H9 (cell line): ENCODE results near the gene CEMIP2. TPM values are rescaled to one million over a fixed set of nuclear protein-coding genes. Genes with fewer than 3 reads are reported as not detected.

Source experiments
- DNase-seq: peaks from one replicate; pipeline ENCODE4 v3.0.0-alpha.2; 2017
- H2AFZ ChIP-seq: one replicate; pipeline ENCODE4 v1.6.1; 2013; ENCODE audit warnings: mild to moderate bottlenecking, low read length, control low read depth, moderate library complexity
- H2AK5ac ChIP-seq: 2 replicates; pipeline ENCODE4 v1.6.1; 2013; ENCODE audit warnings: low read length, control low read depth, mixed read lengths; ENCODE audit not compliant: insufficient read length
- H2BK120ac ChIP-seq: one replicate; pipeline ENCODE4 v1.6.1; 2013; ENCODE audit warnings: low read depth, mild to moderate bottlenecking, low read length, control low read depth, inconsistent platforms; ENCODE audit not compliant: poor library complexity, severe bottlenecking
- H2BK12ac ChIP-seq: 2 replicates; pipeline ENCODE4 v1.6.1; 2013; ENCODE audit warnings: low read length, control low read depth, mixed read lengths, low read depth; ENCODE audit not compliant: insufficient read length
- H2BK15ac ChIP-seq: 2 replicates; pipeline ENCODE4 v1.6.1; 2013; ENCODE audit warnings: low read depth, low read length, control low read depth
- H2BK20ac ChIP-seq: one replicate; pipeline ENCODE4 v1.6.1; 2013; ENCODE audit warnings: low read depth, mild to moderate bottlenecking, low read length, control low read depth, inconsistent platforms; ENCODE audit not compliant: poor library complexity, severe bottlenecking
- H2BK5ac ChIP-seq: 2 replicates; pipeline ENCODE4 v1.6.1; 2013; ENCODE audit warnings: low read length, control low read depth, mixed read lengths; ENCODE audit not compliant: insufficient read length
- H3K14ac ChIP-seq: 2 replicates; pipeline ENCODE4 v1.6.1; 2013; ENCODE audit warnings: low read length, control low read depth; ENCODE audit not compliant: insufficient read depth
- H3K18ac ChIP-seq: 2 replicates; pipeline ENCODE4 v1.6.1; 2013; ENCODE audit warnings: low read depth, mild to moderate bottlenecking, mixed read lengths, low read length, control low read depth; ENCODE audit not compliant: insufficient read length
- H3K23ac ChIP-seq: 2 replicates; pipeline ENCODE4 v1.6.1; 2013; ENCODE audit warnings: low read length, control low read depth, mixed read lengths, low read depth; ENCODE audit not compliant: insufficient read length
- H3K23me2 ChIP-seq: 2 replicates; pipeline ENCODE4 v1.6.1; 2013; ENCODE audit warnings: low read depth, mild to moderate bottlenecking, mixed read lengths, low read length, control low read depth; ENCODE audit not compliant: insufficient read length, poor library complexity, severe bottlenecking
- H3K27ac ChIP-seq: 2 replicates; pipeline ENCODE4 v1.5.1; 2013; ENCODE audit warnings: low read length, control low read depth, mixed read lengths, low read depth; ENCODE audit not compliant: insufficient read length
- H3K27me3 ChIP-seq: 2 replicates; pipeline ENCODE4 v1.6.1; 2013; ENCODE audit warnings: low read length, control low read depth, inconsistent platforms; ENCODE audit not compliant: insufficient read depth
- H3K4ac ChIP-seq: 2 replicates; pipeline ENCODE4 v1.6.1; 2013; ENCODE audit warnings: low read depth, mild to moderate bottlenecking, control low read depth, inconsistent platforms, low read length, moderate library complexity
- H3K4me1 ChIP-seq: 2 replicates; pipeline ENCODE4 v1.6.1; 2013; ENCODE audit warnings: low read length, control low read depth, inconsistent platforms; ENCODE audit not compliant: insufficient read depth
- H3K4me2 ChIP-seq: 2 replicates; pipeline ENCODE4 v1.6.1; 2013; ENCODE audit warnings: low read length, control low read depth, mixed read lengths; ENCODE audit not compliant: insufficient read length, insufficient read depth
- H3K56ac ChIP-seq: 2 replicates; pipeline ENCODE4 v1.6.1; 2013; ENCODE audit warnings: low read depth, mild to moderate bottlenecking, mixed read lengths, low read length, control low read depth; ENCODE audit not compliant: insufficient read length
- H3K79me1 ChIP-seq: 2 replicates; pipeline ENCODE4 v1.6.1; 2013; ENCODE audit warnings: low read depth, mild to moderate bottlenecking, moderate library complexity, low read length, control low read depth, inconsistent platforms; ENCODE audit not compliant: insufficient read depth, poor library complexity, severe bottlenecking
- H3K79me2 ChIP-seq: 2 replicates; pipeline ENCODE4 v1.6.1; 2013; ENCODE audit warnings: low read length, control low read depth, inconsistent platforms; ENCODE audit not compliant: insufficient read depth
- H3K9ac ChIP-seq: 2 replicates; pipeline ENCODE4 v1.6.1; 2013; ENCODE audit warnings: low read length, control low read depth, mixed read lengths; ENCODE audit not compliant: insufficient read length; ENCODE audit errors: extremely low read depth
- H3K9me3 ChIP-seq: one replicate; pipeline ENCODE4 v1.6.1; 2013; ENCODE audit warnings: low read depth, low read length, inconsistent platforms; ENCODE audit not compliant: control insufficient read depth
- H3T11ph ChIP-seq: one replicate; pipeline ENCODE4 v1.6.1; 2013; ENCODE audit warnings: mild to moderate bottlenecking, low read length, control low read depth, inconsistent platforms
- H4K20me1 ChIP-seq: one replicate; pipeline ENCODE4 v1.6.1; 2013; ENCODE audit not compliant: control insufficient read depth, insufficient read length, insufficient read depth
- H4K5ac ChIP-seq: 2 replicates; pipeline ENCODE4 v1.6.1; 2013; ENCODE audit warnings: low read depth, mild to moderate bottlenecking, mixed read lengths, low read length, control low read depth; ENCODE audit not compliant: insufficient read length
- H4K8ac ChIP-seq: replicated peaks from 2 replicates; pipeline ENCODE4 v1.6.1; 2013; ENCODE audit warnings: low read length, control low read depth, mixed read lengths, low read depth; ENCODE audit not compliant: insufficient read length
- H4K91ac ChIP-seq: 2 replicates; pipeline ENCODE4 v1.6.1; 2013; ENCODE audit warnings: low read depth, mild to moderate bottlenecking, moderate library complexity, mixed read lengths, low read length, control low read depth; ENCODE audit not compliant: insufficient read length
- H3K27ac Mint-ChIP-seq, 3 experiments: 2 replicates in 2 of 3; 3 replicates in 1 of 3; pipeline ENCODE4 v1.8.0; 2020 to 2021; ENCODE audit warnings: mixed read lengths in 3 of 3, mild to moderate bottlenecking in 1 of 3, moderate library complexity in 1 of 3
- H3K27me3 Mint-ChIP-seq: 2 replicates; pipeline ENCODE4 v1.8.0; 2021; ENCODE audit warnings: low read depth, mild to moderate bottlenecking, moderate library complexity, mixed read lengths
- H3K36me3 Mint-ChIP-seq, 3 experiments: 2 replicates in 2 of 3; 3 replicates in 1 of 3; pipeline ENCODE4 v1.8.0; 2020 to 2021; ENCODE audit warnings: low read depth in 3 of 3, mixed read lengths in 3 of 3; ENCODE audit not compliant: insufficient read depth in 1 of 3
- H3K4me1 Mint-ChIP-seq, 2 experiments: 2 replicates each; pipeline ENCODE4 v1.8.0; 2020; ENCODE audit warnings: mixed read lengths in 2 of 2
- H3K4me3 Mint-ChIP-seq, 2 experiments: 2 replicates in 1 of 2; 3 replicates in 1 of 2; pipeline ENCODE4 v1.8.0; 2020 to 2021; ENCODE audit warnings: mild to moderate bottlenecking in 2 of 2, mixed read lengths in 2 of 2, moderate library complexity in 1 of 2
- H3K9me3 Mint-ChIP-seq, 2 experiments: 2 replicates in 1 of 2; 3 replicates in 1 of 2; pipeline ENCODE4 v1.8.0; 2020; ENCODE audit warnings: mild to moderate bottlenecking in 2 of 2, mixed read lengths in 2 of 2, moderate library complexity in 1 of 2
- WGBS: extraction: QIAGEN DNeasy Blood & Tissue Kit; methylation state at CpG from one replicate; pipeline ENCODE4 v1.1.7; 2013; ENCODE audit warnings: missing lambda C conversion rate, low lambda C conversion rate, mixed read lengths; ENCODE audit not compliant: insufficient read length; ENCODE audit errors: extremely low coverage; 5-methylcytosine and 5-hydroxymethylcytosine counted together
- total RNA-seq: library from RNA; stranded (reverse); gene quantifications from 2 replicates; pipeline ENCODE4 v1.2.1, GENCODE V29; 2021
- TF ChIP-seq, protein P1 (sequence below): fragments of 200-600 bp; sonication (generic); conservative IDR thresholded peaks from 3 replicates; pipeline ENCODE4 v1.8.0; 2021; ENCODE audit warnings: antibody characterized with exemption, mild to moderate bottlenecking

The CEMIP2 gene
- total RNA-seq, 1 experiment from 2014 or later = 77.2 TPM

DNA sequence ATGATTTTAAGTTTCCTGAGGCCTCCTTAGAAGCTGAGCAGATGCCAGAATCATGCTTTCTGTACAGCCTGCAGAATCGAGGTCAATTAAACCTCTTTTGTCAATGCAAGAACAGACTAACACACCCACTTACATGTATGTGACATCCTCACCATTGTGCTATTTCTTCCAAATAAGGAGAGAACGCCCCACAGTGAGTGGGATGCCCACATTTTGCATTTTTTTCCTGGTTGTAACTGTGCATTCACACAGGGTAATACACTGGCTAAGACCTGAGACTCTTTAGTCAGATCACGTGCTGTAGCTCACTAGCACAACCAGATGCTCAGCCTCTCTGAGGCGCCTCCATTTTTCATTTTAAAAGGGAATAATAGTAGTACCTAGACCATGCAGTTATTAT lies 4.4 kb upstream of the CEMIP2 start:
- no peak overlapping the region for H2BK15ac ChIP-seq
- no peak overlapping the region for H3T11ph ChIP-seq
- no peak overlapping the region for H3K56ac ChIP-seq
- peaks cover 10% of the 10 kb centered on the region for H3K23me2 ChIP-seq
- H2BK5ac ChIP-seq = no peak overlapping the region
- no peak overlapping the region for H3K27ac ChIP-seq
- Mint-ChIP-seq H3K4me3 (no peak overlapping the region), H3K27ac (no peak overlapping the region), H3K9me3 (no peaks in the 10 kb centered on the region; a peak in 1 of 5 replicates), H3K27me3 (peaks cover 12% of the 10 kb centered on the region), H3K4me1 (peaks cover 6 to 10% of the 10 kb centered on the region in 2 experiments), H3K36me3 (no peaks in the 10 kb centered on the region)
- no peaks in the 10 kb centered on the region; the same call in 1 of the 2 replicates for H3K27me3 ChIP-seq
- H2BK12ac ChIP-seq = no peak overlapping the region
- no peak overlapping the region for H2BK120ac ChIP-seq
- no peak overlapping the region for H3K23ac ChIP-seq
- H3K18ac ChIP-seq = no peak overlapping the region
- WGBS = no CpG with 5 or more reads among the region's 4 CpGs
- no peaks in the 10 kb centered on the region for H3K79me2 ChIP-seq
- no peak overlapping the region for H3K4me2 ChIP-seq
- no peak overlapping the region for H2AK5ac ChIP-seq
- no peaks in the 10 kb centered on the region for H3K79me1 ChIP-seq
- no peaks in the 10 kb centered on the region for H3K9me3 ChIP-seq
- no peak overlapping the region for H2AFZ ChIP-seq
- H3K14ac ChIP-seq = no peak overlapping the region
- H3K4ac ChIP-seq = no peak overlapping the region
- no peak overlapping the region for H4K91ac ChIP-seq
- H3K4me1 ChIP-seq = no peaks in the 10 kb centered on the region
- TF ChIP-seq, protein P1, sequence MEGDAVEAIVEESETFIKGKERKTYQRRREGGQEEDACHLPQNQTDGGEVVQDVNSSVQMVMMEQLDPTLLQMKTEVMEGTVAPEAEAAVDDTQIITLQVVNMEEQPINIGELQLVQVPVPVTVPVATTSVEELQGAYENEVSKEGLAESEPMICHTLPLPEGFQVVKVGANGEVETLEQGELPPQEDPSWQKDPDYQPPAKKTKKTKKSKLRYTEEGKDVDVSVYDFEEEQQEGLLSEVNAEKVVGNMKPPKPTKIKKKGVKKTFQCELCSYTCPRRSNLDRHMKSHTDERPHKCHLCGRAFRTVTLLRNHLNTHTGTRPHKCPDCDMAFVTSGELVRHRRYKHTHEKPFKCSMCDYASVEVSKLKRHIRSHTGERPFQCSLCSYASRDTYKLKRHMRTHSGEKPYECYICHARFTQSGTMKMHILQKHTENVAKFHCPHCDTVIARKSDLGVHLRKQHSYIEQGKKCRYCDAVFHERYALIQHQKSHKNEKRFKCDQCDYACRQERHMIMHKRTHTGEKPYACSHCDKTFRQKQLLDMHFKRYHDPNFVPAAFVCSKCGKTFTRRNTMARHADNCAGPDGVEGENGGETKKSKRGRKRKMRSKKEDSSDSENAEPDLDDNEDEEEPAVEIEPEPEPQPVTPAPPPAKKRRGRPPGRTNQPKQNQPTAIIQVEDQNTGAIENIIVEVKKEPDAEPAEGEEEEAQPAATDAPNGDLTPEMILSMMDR = no peak
- H4K5ac ChIP-seq = no peak overlapping the region
- DNase-seq = no peak
- no peaks in the 10 kb centered on the region for H4K20me1 ChIP-seq
- H3K9ac ChIP-seq = no peak overlapping the region
- H2BK20ac ChIP-seq = no peak overlapping the region
- no peak overlapping the region for H4K8ac ChIP-seq
